ENCODE results near the gene VIPR1.

GRCh38 chr3:42556089-42556632, 53.7 kb downstream of the VIPR1 start:
- TF ChIP-seq EZH2 (IDR thresholded peaks at IDR 0.05) (no peak), POLR2AphosphoS5 (IDR thresholded peaks at IDR 0.05; ENCODE audit: borderline replicate concordance, low read depth, low read length) (no peak), FOXP2 (optimal IDR thresholded peaks at IDR 0.05; ENCODE audit: control extremely low read depth, extremely low read length, insufficient read depth) (no peak)

All from SK-N-MC (cell line).